Panc1 (cell line): ENCODE measurements around the gene ESR1. TPM values are rescaled to one million over a fixed set of nuclear protein-coding genes. Genes with fewer than 3 reads are reported as not detected.

Source experiments
- ATAC-seq: fragments of 200-7000 bp; cut with Tn5 transposase; 2 replicates; pipeline ENCODE4 v1.9.1; 2020; ENCODE audit warnings: mild to moderate bottlenecking, moderate library complexity
- BruUV-seq: library from RNA; stranded (reverse); fragments of 400-500 nt; replicated peaks from 2 replicates; lab custom pipeline; 2021; lab: Mats Ljungman, UMichigan
- CTCF ChIA-PET: fragments of 300-600 bp; sonication (Branson Sonifier 250); formaldehyde crosslinking; loops from one replicate; lab custom pipeline; 2022; ENCODE audit warnings: antibody characterized with exemption; lab: Charles Lee
- POLR2A ChIA-PET: fragments of 300-600 bp; sonication (Branson Sonifier 250); formaldehyde crosslinking; loops from one replicate; lab custom pipeline; 2022; ENCODE audit warnings: antibody characterized with exemption; lab: Charles Lee
- DNase-seq: peaks from one replicate; pipeline ENCODE4 v3.0.0-alpha.2; 2010; ENCODE audit warnings: low read depth, low spot score
- H3K27ac ChIP-seq: 2 replicates; pipeline ENCODE4 v1.5.1; 2011; ENCODE audit warnings: mild to moderate bottlenecking, low read length, inconsistent platforms
- H3K27me3 ChIP-seq: fragments of 200-500 bp; sonication (Bioruptor generic); 2 replicates; pipeline ENCODE4 v1.6.0; 2014; ENCODE audit warnings: low read length, inconsistent platforms; ENCODE audit not compliant: control insufficient read depth, insufficient read depth
- H3K36me3 ChIP-seq: fragments of 200-500 bp; sonication (Bioruptor generic); 2 replicates; pipeline ENCODE4 v1.5.1; 2014; ENCODE audit warnings: inconsistent platforms, mild to moderate bottlenecking, low read length, moderate library complexity; ENCODE audit not compliant: control insufficient read depth, insufficient read depth
- H3K4me1 ChIP-seq: 2 replicates; pipeline ENCODE4 v1.5.1; 2011; ENCODE audit warnings: inconsistent platforms, mild to moderate bottlenecking, low read length, moderate library complexity; ENCODE audit not compliant: control insufficient read depth, insufficient read depth
- H3K4me3 ChIP-seq, 2 experiments: 2 replicates each; pipeline ENCODE4 v1.5.1; 2011 to 2012; ENCODE audit warnings: low read depth in 2 of 2, low read length in 2 of 2, mild to moderate bottlenecking in 2 of 2, inconsistent platforms in 1 of 2, moderate library complexity in 1 of 2
- H3K9me3 ChIP-seq: fragments of 200-500 bp; sonication (Bioruptor generic); 2 replicates; pipeline ENCODE4 v1.5.1; 2014; ENCODE audit warnings: low read depth, mild to moderate bottlenecking, inconsistent platforms, low read length, moderate library complexity; ENCODE audit not compliant: control insufficient read depth, insufficient read depth
- CTCF ChIP-seq: fragments of 450-650 bp; IDR thresholded peaks from 2 replicates; pipeline ENCODE4 v1.5.1; 2017; ENCODE audit warnings: mild to moderate bottlenecking
- POLR2AphosphoS5 ChIP-seq: IDR thresholded peaks from 2 replicates; pipeline ENCODE4 v1.6.1; 2012; ENCODE audit warnings: mild to moderate bottlenecking, low read depth, low read length, moderate library complexity
- REST ChIP-seq, 2 experiments: IDR thresholded peaks; 2 replicates each; pipeline ENCODE4 v1.6.1; 2011 to 2012; ENCODE audit warnings: low read depth in 2 of 2, control low read depth in 1 of 2, low read length in 1 of 2, mild to moderate bottlenecking in 1 of 2, moderate library complexity in 1 of 2; ENCODE audit not compliant: insufficient read depth in 1 of 2
- SIN3A ChIP-seq: IDR thresholded peaks from 2 replicates; pipeline ENCODE4 v1.6.1; 2012; ENCODE audit warnings: low read depth, mild to moderate bottlenecking, low read length, moderate library complexity, borderline replicate concordance; ENCODE audit not compliant: insufficient read depth
- TCF7L2 ChIP-seq: IDR thresholded peaks from 2 replicates; pipeline ENCODE4 v1.6.1; 2011; ENCODE audit warnings: mild to moderate bottlenecking, low read depth, low read length, inconsistent platforms
- in situ Hi-C: cut with HindIII; loops from 2 replicates; pipeline ENCODE4 v1.10.0; 2016; ENCODE audit warnings: low sequenced_read_pairs, low pct_unique_long_range_greater_than_20kb
- intact Hi-C: fragments of 100-400 bp; cut with micrococcal nuclease; formaldehyde crosslinking; loops from one replicate; pipeline ENCODE4 v1.10.0; 2022; ENCODE audit not compliant: unreplicated experiment
- total RNA-seq: library from RNA; stranded (reverse); gene quantifications from one replicate; pipeline ENCODE4 v1.2.1, GENCODE V29; 2021; ENCODE audit not compliant: unreplicated experiment

ESR1 gene
- total RNA-seq, 1 experiment from 2014 or later = 0.03 TPM

GRCh38 chr6:152124429-152125074 is 317.1 kb downstream of the ESR1 start:
- no peak overlapping the region for H3K4me3 ChIP-seq
- BruUV-seq = no TSS peak
- ChIA-PET POLR2A (no interaction called here), CTCF (interaction anchor here (0.6 to 1.0 kb wide), 5 partner anchors 29 to 1359 kb away, joined by 3 to 4 read pairs (median 3); no protein-coding TSS in a partner anchor)
- no peaks in the 10 kb centered on the region for H3K9me3 ChIP-seq
- intact Hi-C loops = loop anchor here (2.0 kb wide), 1 partner anchor 360 kb away; no protein-coding TSS in a partner anchor
- H3K27ac ChIP-seq = no peak overlapping the region
- in situ Hi-C loops = no loop called here
- TF ChIP-seq TCF7L2 (no peak), CTCF (peak; percentile 81; the same call in 1 of the 2 replicates)
- peak; percentile 17 for DNase-seq
- no peaks in the 10 kb centered on the region for H3K36me3 ChIP-seq
- no peaks in the 10 kb centered on the region for H3K4me1 ChIP-seq
- no peaks in the 10 kb centered on the region for H3K27me3 ChIP-seq
- peak; percentile 78; the same call in 1 of the 2 replicates for ATAC-seq

- BruUV-seq = no TSS peak
- Histone ChIP-seq H3K9me3 (no peaks in the 10 kb centered on the region), H3K36me3 (no peaks in the 10 kb centered on the region), H3K4me3 (no peak overlapping the region), H3K27me3 (no peaks in the 10 kb centered on the region), H3K4me1 (no peaks in the 10 kb centered on the region), H3K27ac (no peak overlapping the region)
- in situ Hi-C loops (no loop called here), intact Hi-C loops (no loop called here)
- TF ChIP-seq REST (IDR thresholded peaks at IDR 0.05; ENCODE audit: insufficient read depth in 1 of 2, low read depth in 2 of 2, low read length in 1 of 2) = no peak
- POLR2A ChIA-PET = no interaction called here
- DNase-seq (no peak), ATAC-seq (no peak)
- CTCF ChIA-PET = no interaction called here
Observed at GRCh38 chr6:152127432-152128165, 320.1 kb downstream of the ESR1 start.

- Histone ChIP-seq H3K36me3 (no peaks in the 10 kb centered on the region), H3K4me3 (no peak overlapping the region), H3K27ac (no peak overlapping the region), H3K4me1 (no peaks in the 10 kb centered on the region), H3K9me3 (no peaks in the 10 kb centered on the region), H3K27me3 (no peaks in the 10 kb centered on the region)
- CTCF ChIA-PET = no interaction called here
- POLR2A ChIA-PET = interaction anchor here (0.5 kb wide), 1 partner anchor 1235 kb away, joined by 6 read pairs; no protein-coding TSS in a partner anchor
- DNase-seq (no peak), ATAC-seq (no peak)
- in situ Hi-C loops = no loop called here
- intact Hi-C loops = no loop called here
- no TSS peak for BruUV-seq
- TF ChIP-seq TCF7L2 (no peak), REST (IDR thresholded peaks at IDR 0.05; ENCODE audit: insufficient read depth in 1 of 2, low read depth in 2 of 2, low read length in 1 of 2) (no peak), POLR2AphosphoS5 (no peak), CTCF (no peak), SIN3A (no peak)
Observed at GRCh38 chr6:152129691-152130151, 322.2 kb downstream of the ESR1 start.
